GM18505 (cell line): ENCODE data around the gene TRIM3.
"Not testable (repeated sequence)": the region's sequence is repeated elsewhere in the genome, so short reads cannot be mapped to it uniquely, and the experiment has no call there.

Experiments
- ATAC-seq: cut with Tn5 transposase; IDR thresholded peaks from one replicate; pipeline ENCODE4 v1.9.1; 2021; ENCODE audit not compliant: unreplicated experiment
- POLR2A ChIP-seq: IDR thresholded peaks from 4 replicates; pipeline ENCODE4 v1.6.1; 2011; ENCODE audit warnings: borderline replicate concordance; ENCODE audit not compliant: insufficient read depth, insufficient read length; ENCODE audit errors: extremely low read depth

The TRIM3 gene

GRCh38 chr11:6473451-6474412 is at the start of gene TRIM3:
Gene TRIM3, minus strand, starts transcription at chr11:6473941. Its CDS starts 8,246 bp downstream, at chr11:6465695.
- ATAC-seq: peak; percentile 72

DNA sequence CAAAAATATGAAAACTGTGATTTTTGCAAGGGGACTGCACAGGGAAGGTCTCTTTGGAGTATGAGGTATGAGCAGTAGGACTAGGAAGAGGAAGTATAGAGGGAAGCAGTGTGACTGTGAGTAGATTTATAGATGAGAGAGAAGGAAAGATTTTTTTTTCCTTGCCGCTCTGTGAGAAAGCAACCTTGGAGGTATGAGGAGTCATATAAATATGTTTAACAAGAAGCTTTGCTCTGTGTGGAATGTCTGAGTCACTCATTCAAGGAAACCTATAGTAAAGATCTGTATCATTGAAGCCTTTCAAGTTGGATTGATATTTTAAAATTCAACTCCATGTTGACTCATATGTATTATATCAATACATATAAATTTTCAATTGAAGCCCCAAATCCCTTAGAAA is 49.5 kb upstream of the TRIM3 start:
- no peak for TF ChIP-seq POLR2A
- ATAC-seq: no peak

More at GRCh38 chr11:6473451-6474412, at the start of gene TRIM3:
- peak; percentile 54 for TF ChIP-seq POLR2A

DNA sequence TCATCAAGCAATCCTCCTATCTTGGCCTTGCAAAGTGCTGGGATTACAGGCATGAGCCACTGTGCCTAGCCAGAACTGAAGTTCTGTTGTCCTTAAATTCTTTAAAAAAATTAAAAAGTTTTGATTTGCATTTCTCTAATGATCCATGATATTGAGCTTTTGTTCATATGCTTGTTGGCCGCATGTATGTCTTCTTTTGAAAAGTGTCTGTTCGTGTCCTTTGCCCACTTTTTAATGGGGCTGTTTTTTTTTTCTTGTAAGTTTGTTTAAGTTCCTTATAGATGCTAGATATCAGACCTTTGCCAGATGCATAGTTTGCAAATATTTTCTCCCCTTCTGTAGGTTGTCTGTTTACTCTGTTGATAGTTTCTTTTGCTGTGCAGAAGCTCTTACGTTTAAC is 48.2 kb upstream of the TRIM3 start:
- not testable (repeated sequence) for ATAC-seq

- no peak for ATAC-seq
- no peak for TF ChIP-seq POLR2A
Measured at GRCh38 chr11:6520265-6520664, 46.5 kb upstream of the TRIM3 start.

DNA sequence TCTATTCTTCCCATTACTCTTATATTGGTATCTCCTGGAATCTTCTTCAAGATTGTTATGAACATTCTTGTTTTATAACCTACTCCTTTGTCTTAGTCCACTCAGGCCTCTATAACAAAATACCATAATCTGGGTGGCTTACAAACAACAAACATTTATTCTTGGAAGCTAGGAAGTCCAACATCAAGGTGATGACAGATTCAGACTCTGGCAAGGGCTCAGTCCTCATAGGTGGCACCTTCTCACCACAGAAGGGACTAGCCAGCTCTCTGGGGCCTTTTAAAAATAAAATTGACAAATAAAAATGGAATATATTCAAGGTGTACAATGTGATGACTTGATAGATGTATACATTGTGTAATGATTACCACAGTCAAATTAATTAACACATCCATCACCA is 43.1 kb upstream of the TRIM3 start:
- no peak for TF ChIP-seq POLR2A
- ATAC-seq: no peak

DNA sequence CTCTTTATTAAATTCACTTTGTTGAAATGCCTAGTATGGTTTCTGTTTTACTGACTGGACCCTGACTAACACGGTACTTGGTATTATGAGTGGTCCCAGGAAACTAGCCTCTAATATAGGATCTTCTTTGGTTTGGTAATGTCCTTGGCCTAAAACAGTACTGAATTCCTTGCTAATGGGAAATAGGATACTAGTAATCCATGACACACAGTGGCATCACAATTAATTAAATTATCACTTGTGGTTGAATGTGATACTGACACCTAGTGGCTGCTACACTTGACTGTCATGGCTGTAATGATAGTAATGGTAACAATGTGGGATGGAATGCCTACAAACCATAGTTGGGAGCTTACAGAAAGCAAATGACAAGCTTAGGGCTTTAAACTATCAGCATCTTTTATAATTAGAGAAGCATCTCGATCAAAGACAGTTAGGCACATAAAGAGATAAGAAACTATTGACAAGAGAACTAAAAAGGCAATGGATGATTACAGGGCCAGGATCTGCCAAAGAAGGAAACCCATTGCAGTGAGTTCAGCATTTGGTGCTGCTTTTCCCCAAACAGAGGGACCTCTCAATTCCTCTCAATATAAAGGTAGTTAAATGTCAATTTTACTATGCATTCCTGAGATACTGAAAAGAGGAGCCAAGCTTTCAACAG is 32.0 kb upstream of the TRIM3 start:
- ATAC-seq: no peak
- no peak for TF ChIP-seq POLR2A

DNA sequence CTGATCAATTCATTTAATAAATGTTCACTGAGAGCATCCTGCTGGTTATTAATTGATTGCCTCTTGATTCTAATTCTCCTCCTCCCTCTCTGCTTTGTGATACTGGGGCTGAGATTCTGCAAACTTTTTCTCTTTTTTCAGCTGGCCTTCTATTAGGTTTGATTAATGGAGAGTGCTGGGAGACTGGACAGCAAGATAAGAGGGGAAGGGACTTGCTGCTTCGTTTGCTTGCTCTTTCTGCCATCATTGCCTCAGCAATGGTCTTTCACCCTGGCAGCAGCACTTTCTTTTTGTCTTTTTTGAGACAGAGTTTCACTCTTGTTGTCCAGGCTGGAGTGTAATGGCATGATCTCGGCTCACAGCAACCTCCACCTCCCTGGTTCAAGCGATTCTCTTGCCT is 30.4 kb upstream of the TRIM3 start:
- no peak for ATAC-seq

DNA sequence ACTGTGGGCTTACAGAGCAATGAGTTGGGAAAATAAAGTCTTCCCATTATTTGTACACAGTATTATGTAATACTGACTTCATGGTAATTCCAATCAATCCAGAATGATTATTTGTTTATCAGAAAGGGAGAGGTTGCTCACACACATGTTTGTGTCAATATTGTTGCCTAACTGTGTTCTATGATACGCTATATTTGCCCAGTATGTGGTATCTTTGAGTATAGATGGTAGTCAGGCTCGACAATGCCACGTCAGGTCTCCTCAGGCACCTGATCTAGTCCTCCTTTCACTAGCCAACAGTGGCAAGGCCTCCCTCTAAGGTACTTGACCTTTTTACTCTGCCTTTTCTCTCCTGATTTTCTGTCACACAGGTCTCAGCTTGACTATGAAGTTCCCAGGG is 28.6 kb upstream of the TRIM3 start:
- TF ChIP-seq POLR2A: no peak
- ATAC-seq: no peak

More for the DNA sequence above, 30.4 kb upstream of the TRIM3 start:
- TF ChIP-seq POLR2A: no peak

- TF ChIP-seq POLR2A: no peak
- ATAC-seq: no peak
Measured at GRCh38 chr11:6498544-6498943, 24.8 kb upstream of the TRIM3 start.

DNA sequence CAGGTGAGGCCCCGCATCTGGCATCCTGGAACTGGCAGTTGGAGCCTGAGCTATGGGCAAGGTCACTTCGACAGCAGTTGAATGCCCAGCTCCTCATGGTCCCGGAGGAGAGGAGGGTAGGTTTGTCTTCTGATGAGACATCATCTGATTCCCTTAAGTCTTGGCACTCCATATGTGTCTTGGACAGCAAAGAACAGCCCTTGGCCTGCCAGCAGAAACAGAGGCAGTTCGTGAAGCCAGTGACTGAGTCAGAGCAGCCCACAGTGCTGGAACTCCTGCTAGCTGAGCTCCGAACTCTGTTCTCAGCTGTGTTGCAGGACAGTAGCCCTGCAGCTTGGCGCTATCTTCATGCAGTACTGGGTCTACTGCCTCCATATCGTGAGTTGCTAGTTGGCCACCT is 24.4 kb upstream of the TRIM3 start:
- ATAC-seq: no peak
- TF ChIP-seq POLR2A: no peak

DNA sequence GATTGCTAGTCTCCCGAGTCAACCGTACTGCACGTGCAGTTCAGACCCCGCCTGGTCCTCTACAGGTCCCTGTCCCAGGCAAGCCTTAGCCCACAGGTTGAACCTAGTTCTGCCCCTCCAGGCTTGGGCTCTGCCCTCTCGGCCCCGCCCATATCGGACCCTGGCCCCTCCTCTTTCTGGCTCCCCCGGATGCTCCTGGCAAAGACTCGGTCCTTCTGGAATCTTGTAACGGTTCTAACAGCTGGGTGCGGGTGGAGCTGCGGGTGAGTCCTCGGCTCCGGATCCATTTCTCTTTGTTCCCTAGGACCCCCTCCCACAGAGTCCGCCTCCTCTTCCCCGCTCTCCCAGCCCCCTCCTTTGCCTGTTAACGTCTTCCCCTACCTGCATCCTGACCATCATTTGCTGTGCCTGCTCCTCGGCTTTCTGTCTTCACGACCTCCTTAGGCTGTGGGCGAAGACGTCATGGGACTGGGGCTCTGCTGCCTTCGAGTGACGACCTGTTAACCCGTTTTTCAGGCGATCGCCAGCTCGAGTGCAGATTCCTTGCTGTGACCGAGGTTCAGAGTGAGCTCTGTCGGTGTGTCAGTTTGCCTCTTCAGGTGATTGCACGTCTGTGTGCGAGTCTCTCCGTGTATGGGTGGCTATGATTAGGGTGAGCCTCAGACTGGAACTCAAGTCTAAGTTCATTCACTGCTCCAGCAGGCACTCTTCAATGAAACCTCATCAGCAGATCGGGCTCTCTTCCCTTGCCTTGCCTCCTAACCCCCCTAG is 23.5 kb upstream of the TRIM3 start, which contains the start of gene DNHD1:
Gene DNHD1, plus strand, starts transcription at position 212 of the 771 bp plus-strand sequence. CDS start 936 bp downstream, outside the sequence.
- no peak for ATAC-seq
- no peak for TF ChIP-seq POLR2A

DNA sequence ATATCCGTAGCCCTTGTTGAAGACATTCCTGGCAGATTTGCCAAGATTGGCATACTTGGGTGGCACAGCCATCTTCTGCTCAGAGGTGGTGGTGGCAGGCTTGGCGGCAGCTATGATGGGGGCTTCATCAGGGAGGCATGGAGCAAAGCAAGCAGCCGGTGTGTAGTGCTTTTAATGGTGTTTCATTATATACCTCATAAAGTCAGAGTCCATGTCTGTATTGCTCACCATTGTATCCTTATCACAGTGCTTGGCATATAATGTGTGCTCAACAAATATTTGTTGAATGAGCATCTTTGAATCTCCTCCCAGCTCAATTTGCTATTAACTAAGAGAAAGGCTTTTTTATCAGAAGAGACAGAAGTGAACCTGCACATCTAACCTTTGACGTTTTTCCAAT is 15.6 kb upstream of the TRIM3 start:
- TF ChIP-seq POLR2A: no peak
- ATAC-seq: no peak

GRCh38 chr11:6488821-6489220 is 15.1 kb upstream of the TRIM3 start:
- no peak for ATAC-seq
- TF ChIP-seq POLR2A: no peak
